ENCODE measurements around the gene TLN1. TPM values are rescaled to one million over a fixed set of nuclear protein-coding genes. Genes with fewer than 3 reads are reported as not detected.

The TLN1 gene
- total and polyA plus RNA-seq, 4 donors: 71.5 to 501 (median 262) TPM

DNA sequence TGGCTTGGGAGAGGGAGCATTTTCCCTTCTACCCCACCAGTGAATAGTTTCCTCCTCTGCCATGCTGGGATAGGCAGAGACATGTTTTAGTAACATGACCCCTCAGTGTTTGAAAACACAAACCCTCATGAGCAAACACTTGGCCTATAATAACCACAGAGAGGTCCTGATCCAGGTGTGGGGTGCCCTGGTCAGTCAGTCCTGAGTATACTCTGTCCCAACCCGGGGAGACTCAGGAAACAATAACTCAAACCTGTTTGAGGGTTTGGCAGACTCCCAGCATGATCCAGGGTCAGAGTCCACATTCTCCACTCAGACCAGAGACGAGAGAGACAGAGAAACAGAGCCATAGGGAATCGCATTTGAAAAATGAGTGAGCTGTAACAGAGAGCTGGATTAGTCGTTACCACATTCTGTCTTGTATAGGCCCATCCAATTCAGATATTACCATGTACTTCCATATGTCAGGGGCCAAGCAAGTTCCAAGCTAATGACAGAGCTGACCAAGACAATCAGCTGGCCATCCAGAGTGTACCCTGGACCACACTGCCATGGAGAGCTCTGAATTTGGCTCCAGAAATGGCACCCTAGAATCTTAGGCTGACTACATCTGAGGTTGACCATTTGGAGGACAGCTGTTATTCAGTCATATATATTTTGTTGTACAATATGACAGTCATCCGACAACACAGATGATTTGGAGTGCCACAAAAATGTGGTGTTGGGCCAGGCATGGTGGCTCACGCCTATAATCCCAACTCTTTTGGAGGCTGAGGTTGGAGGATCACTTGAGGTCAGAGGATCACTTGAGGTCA is 62.5 kb downstream of the TLN1 start:
- no peaks in the 10 kb centered on the region for H3K36me3 ChIP-seq (ENCODE audit: control insufficient read depth in 4 of 4, insufficient read depth in 4 of 4, low read length in 4 of 4)
- no peak for ATAC-seq (ENCODE audit: insufficient read depth, low FRiP score)

DNA sequence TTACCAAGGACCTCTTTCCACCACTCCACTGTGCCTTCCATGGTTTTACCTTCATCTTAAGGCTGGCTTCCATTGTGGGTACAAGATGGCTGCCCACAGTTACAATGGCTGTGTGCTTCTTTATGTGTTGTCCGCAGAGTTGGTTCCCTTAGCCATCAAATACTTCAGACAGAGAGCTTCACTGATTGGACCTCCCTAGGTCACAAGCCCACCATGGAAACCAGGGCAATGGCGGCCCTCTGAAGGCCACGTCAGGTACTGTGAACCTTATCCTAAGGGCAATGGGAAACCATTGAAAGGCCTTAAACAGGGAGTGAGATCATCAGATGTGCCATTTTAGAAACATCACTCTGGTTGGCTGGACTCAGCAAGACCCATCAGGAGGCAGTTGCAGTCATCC is 64.1 kb downstream of the TLN1 start:
- Histone ChIP-seq H3K9ac (ENCODE audit: insufficient read depth in 1 of 2, low read length in 2 of 2) (no peak overlapping the region), H3K27ac (ENCODE audit: low read depth in 1 of 2, low read length in 1 of 2) (no peak overlapping the region), H3K4me3 (no peak overlapping the region), H3K9me3 (ENCODE audit: control insufficient read depth in 4 of 4, insufficient read depth in 3 of 4, low read length in 3 of 4) (peaks cover 0 to 1% (median 0%) of the 10 kb centered on the region in 4 donors), H3K27me3 (ENCODE audit: control insufficient read depth in 3 of 3, insufficient read depth in 3 of 3, low read length in 2 of 3) (no peaks in the 10 kb centered on the region), H3K36me3 (ENCODE audit: control insufficient read depth in 4 of 4, insufficient read depth in 4 of 4, low read length in 4 of 4) (no peaks in the 10 kb centered on the region), H3K4me1 (ENCODE audit: control insufficient read depth in 5 of 5, insufficient read depth in 5 of 5, low read length in 5 of 5) (peaks cover 0 to 20% (median 0%) of the 10 kb centered on the region in 5 donors)
- DNase-seq (no peak), ATAC-seq (ENCODE audit: insufficient read depth, low FRiP score) (no peak)
- WGBS, 2 donors: 97 to 100% methylated on average over 3 of the region's 3 CpGs
- TF ChIP-seq, protein P1, sequence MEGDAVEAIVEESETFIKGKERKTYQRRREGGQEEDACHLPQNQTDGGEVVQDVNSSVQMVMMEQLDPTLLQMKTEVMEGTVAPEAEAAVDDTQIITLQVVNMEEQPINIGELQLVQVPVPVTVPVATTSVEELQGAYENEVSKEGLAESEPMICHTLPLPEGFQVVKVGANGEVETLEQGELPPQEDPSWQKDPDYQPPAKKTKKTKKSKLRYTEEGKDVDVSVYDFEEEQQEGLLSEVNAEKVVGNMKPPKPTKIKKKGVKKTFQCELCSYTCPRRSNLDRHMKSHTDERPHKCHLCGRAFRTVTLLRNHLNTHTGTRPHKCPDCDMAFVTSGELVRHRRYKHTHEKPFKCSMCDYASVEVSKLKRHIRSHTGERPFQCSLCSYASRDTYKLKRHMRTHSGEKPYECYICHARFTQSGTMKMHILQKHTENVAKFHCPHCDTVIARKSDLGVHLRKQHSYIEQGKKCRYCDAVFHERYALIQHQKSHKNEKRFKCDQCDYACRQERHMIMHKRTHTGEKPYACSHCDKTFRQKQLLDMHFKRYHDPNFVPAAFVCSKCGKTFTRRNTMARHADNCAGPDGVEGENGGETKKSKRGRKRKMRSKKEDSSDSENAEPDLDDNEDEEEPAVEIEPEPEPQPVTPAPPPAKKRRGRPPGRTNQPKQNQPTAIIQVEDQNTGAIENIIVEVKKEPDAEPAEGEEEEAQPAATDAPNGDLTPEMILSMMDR (IDR thresholded peaks at IDR 0.05; ENCODE audit: control extremely low read depth, extremely low read depth): no peak

More for the DNA sequence above, 62.5 kb downstream of the TLN1 start:
- no peak overlapping the region for H3K27ac ChIP-seq (ENCODE audit: low read depth in 1 of 2, low read length in 1 of 2)
- H3K27me3 ChIP-seq (ENCODE audit: control insufficient read depth in 3 of 3, insufficient read depth in 3 of 3, low read length in 2 of 3): no peaks in the 10 kb centered on the region
- no peak for DNase-seq
- peaks cover 0 to 1% (median 0%) of the 10 kb centered on the region in 4 donors for H3K9me3 ChIP-seq (ENCODE audit: control insufficient read depth in 4 of 4, insufficient read depth in 3 of 4, low read length in 3 of 4)
- peaks cover 0 to 17% (median 0%) of the 10 kb centered on the region in 5 donors for H3K4me1 ChIP-seq (ENCODE audit: control insufficient read depth in 5 of 5, insufficient read depth in 5 of 5, low read length in 5 of 5)
- TF ChIP-seq, protein P1 (IDR thresholded peaks at IDR 0.05; ENCODE audit: control extremely low read depth, extremely low read depth): no peak
- H3K4me3 ChIP-seq: no peak overlapping the region
- no peak overlapping the region for H3K9ac ChIP-seq (ENCODE audit: insufficient read depth in 1 of 2, low read length in 2 of 2)
- WGBS, 2 donors: 66 to 81% methylated on average over 6 of the region's 6 CpGs

DNA sequence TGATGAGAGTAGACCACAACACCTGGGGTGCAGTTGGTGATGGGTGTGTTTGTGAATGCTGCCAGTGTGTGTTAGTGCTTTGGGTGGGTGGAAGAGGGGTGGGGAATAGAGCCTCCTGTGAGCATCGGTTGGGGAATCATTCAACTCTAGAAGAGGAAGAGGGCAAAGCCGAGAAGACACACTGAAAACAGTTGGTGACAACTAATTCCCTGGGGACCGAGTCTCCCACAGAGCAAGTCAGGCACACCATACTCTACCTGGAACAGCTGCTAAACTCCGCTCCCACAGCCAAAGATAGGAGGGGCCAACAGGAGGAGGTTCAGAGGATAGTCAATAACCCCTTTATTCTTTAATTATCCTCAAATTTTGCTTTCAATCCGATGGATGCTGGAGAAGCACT is 65.4 kb downstream of the TLN1 start:
- 93 to 94% methylated on average over 5 of the region's 5 CpGs for WGBS, 2 donors

More for the DNA sequence above, 65.4 kb downstream of the TLN1 start:
- peaks cover 0 to 1% (median 0%) of the 10 kb centered on the region in 4 donors for H3K9me3 ChIP-seq (ENCODE audit: control insufficient read depth in 4 of 4, insufficient read depth in 3 of 4, low read length in 3 of 4)
- H3K4me1 ChIP-seq (ENCODE audit: control insufficient read depth in 5 of 5, insufficient read depth in 5 of 5, low read length in 5 of 5): peaks cover 0 to 20% (median 0%) of the 10 kb centered on the region in 5 donors
- TF ChIP-seq, protein P1 (IDR thresholded peaks at IDR 0.05; ENCODE audit: control extremely low read depth, extremely low read depth): no peak
- no peak for ATAC-seq (ENCODE audit: insufficient read depth, low FRiP score)
- no peak overlapping the region for H3K9ac ChIP-seq (ENCODE audit: insufficient read depth in 1 of 2, low read length in 2 of 2)
- H3K4me3 ChIP-seq: no peak overlapping the region
- no peaks in the 10 kb centered on the region for H3K27me3 ChIP-seq (ENCODE audit: control insufficient read depth in 3 of 3, insufficient read depth in 3 of 3, low read length in 2 of 3)
- DNase-seq: no peak
- H3K27ac ChIP-seq (ENCODE audit: low read depth in 1 of 2, low read length in 1 of 2): no peak overlapping the region
- peaks cover 0 to 3% (median 3%) of the 10 kb centered on the region in 4 donors for H3K36me3 ChIP-seq (ENCODE audit: control insufficient read depth in 4 of 4, insufficient read depth in 4 of 4, low read length in 4 of 4)
